GM12864 (cell line): ENCODE results near the gene NKX2-1.

Experiments
- DNase-seq: peaks from one replicate; pipeline ENCODE4 v3.0.0-alpha.2; 2011; ENCODE audit warnings: low read depth
- H3K4me3 ChIP-seq: 2 replicates; pipeline ENCODE4 v1.5.1; 2011; ENCODE audit warnings: mild to moderate bottlenecking, low read depth, low read length, control low read depth
- TF ChIP-seq, protein P1 (sequence below): IDR thresholded peaks from 2 replicates; pipeline ENCODE4 v1.5.1; 2011; ENCODE audit warnings: low read depth, mild to moderate bottlenecking, moderate library complexity, low read length, control low read depth, inconsistent platforms; ENCODE audit errors: missing control alignments

The NKX2-1 gene

DNA sequence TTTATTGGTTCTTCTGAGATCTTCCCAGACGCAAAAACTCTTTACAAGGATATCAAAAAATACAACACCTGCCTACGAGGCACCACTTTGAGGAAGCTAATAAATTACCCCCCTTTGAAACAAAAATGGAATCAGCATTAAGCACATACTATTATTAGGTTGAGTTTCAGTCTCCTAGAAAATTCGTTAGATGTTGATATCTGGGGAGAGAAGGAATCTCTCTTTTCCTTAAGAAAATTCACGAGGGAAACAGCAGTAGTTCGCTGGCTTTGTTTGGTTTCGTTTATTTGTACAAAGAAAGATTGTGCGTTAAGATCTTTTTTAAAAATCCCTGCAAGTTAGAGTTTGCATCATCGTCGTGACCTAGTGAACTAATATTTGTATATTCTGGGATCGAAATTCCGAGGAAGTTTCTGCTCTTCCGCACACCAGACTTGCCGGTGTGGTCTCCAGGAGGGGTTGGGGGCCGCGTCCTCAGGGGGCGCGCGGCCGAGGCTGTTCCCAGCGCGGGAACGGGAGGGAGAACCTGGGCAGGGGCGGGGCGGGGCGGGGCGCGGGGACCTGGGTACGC lies 12.1 kb downstream of the NKX2-1 start:
- TF ChIP-seq, protein P1, sequence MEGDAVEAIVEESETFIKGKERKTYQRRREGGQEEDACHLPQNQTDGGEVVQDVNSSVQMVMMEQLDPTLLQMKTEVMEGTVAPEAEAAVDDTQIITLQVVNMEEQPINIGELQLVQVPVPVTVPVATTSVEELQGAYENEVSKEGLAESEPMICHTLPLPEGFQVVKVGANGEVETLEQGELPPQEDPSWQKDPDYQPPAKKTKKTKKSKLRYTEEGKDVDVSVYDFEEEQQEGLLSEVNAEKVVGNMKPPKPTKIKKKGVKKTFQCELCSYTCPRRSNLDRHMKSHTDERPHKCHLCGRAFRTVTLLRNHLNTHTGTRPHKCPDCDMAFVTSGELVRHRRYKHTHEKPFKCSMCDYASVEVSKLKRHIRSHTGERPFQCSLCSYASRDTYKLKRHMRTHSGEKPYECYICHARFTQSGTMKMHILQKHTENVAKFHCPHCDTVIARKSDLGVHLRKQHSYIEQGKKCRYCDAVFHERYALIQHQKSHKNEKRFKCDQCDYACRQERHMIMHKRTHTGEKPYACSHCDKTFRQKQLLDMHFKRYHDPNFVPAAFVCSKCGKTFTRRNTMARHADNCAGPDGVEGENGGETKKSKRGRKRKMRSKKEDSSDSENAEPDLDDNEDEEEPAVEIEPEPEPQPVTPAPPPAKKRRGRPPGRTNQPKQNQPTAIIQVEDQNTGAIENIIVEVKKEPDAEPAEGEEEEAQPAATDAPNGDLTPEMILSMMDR, result no peak
- no peak for DNase-seq
- H3K4me3 ChIP-seq, result no peak overlapping the region

GRCh38 chr14:36506732-36507614 lies 13.1 kb downstream of the NKX2-1 start:
- no peak for DNase-seq
- H3K4me3 ChIP-seq, result no peak overlapping the region
- TF ChIP-seq, protein P1, result no peak

DNA sequence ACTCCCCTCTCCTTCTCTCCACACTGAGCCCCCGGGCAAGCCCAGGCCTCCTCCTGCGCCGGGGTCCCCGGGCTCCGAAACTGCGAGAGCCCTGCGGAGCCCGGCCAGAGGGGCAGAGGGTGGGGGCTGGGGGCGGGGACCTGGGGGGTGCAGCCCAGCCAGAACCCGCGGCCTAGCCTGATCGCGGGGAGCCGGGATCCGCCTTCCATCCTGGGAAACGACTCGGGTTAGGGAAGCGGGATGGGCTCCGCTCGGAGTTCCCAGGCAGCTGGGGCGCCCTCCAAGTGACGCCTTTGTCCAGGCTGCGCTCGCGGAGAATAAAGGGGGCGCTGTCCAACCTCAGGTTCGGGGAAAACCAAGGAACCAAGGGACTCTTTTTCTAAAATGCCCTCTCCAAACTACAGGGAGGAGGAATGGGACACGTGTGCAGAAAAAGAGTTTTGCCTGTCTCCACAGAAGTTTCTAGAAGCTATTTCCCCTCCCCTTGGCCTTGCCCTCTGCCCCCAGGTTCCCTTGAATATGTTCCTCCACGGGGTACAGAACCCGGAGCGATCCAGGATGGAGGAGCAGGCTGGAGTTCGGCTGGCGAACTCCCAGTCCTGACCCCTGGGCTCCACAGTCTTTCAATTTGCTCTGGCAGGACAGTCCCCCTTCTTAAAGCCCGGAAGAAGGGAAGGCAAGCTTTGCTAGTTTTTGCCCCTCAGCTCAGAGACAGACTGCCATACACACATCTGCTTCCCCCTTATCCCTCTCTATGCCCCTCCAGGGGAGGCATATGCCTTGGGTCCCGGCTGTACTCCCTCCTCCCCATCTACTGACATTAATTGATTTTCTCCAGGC lies 13.9 kb downstream of the NKX2-1 start:
- TF ChIP-seq, protein P1, result no peak
- no peak for DNase-seq
- no peak overlapping the region for H3K4me3 ChIP-seq

GRCh38 chr14:36505181-36505815 lies 14.7 kb downstream of the NKX2-1 start:
- TF ChIP-seq, protein P1, result no peak
- DNase-seq, result no peak
- no peak overlapping the region for H3K4me3 ChIP-seq

GRCh38 chr14:36504771-36505175 lies 15.3 kb downstream of the NKX2-1 start:
- H3K4me3 ChIP-seq, result no peak overlapping the region
- TF ChIP-seq, protein P1, result no peak
- DNase-seq, result no peak
